Sigmoid colon (tissue), 7 donors: ENCODE data around the gene FSTL4. TPM values are rescaled to one million over a fixed set of nuclear protein-coding genes. Genes with fewer than 3 reads are reported as not detected.

Source experiments
- DNase-seq: peaks from one replicate; pipeline ENCODE4 v3.0.0-alpha.2; 2019
- H3K27ac ChIP-seq, 4 donors: fragments of 200-600 bp; sonication (generic); one replicate each; pipeline ENCODE4 v1.5.1; 2016 to 2019; ENCODE audit warnings: mild to moderate bottlenecking in 1 of 4
- H3K27me3 ChIP-seq, 3 donors: fragments of 200-600 bp; sonication (generic); one replicate each; pipeline ENCODE4 v1.5.1; 2019; ENCODE audit warnings: mild to moderate bottlenecking in 1 of 3
- H3K36me3 ChIP-seq, 4 donors: fragments of 200-600 bp; sonication (generic); one replicate each; pipeline ENCODE4 v1.5.1; 2016 to 2019
- H3K4me1 ChIP-seq, 4 donors: fragments of 200-600 bp; sonication (generic); one replicate each; pipeline ENCODE4 v1.5.1; 2017 to 2019
- H3K4me3 ChIP-seq, 4 donors: fragments of 200-600 bp; sonication (generic); one replicate each; pipeline ENCODE4 v1.5.1; 2017 to 2019; ENCODE audit warnings: mild to moderate bottlenecking in 2 of 4, moderate library complexity in 1 of 4
- H3K9me3 ChIP-seq, 4 donors: fragments of 200-600 bp in 3 of 4; sonication (generic) in 3 of 4; one replicate each; pipeline versions ENCODE4 v1.5.1 to v1.6.1; 2013 to 2019
- CTCF ChIP-seq, 4 experiments: fragments of 450-650 bp in 3 of 4; fragments of 200-600 bp in 1 of 4; IDR thresholded peaks; one replicate each; pipeline ENCODE4 v1.5.1; 2016 to 2019; ENCODE audit warnings: antibody characterized with exemption in 4 of 4, mild to moderate bottlenecking in 3 of 4, moderate library complexity in 2 of 4
- EP300 ChIP-seq, 4 donors: sonication (generic); formaldehyde crosslinking; IDR thresholded peaks; one replicate each; pipeline ENCODE4 v1.6.1; 2017; ENCODE audit warnings: antibody characterized with exemption in 4 of 4
- POLR2A ChIP-seq, 2 donors: fragments of 450-650 bp; IDR thresholded peaks; one replicate each; pipeline ENCODE4 v1.6.1; 2016; ENCODE audit warnings: antibody characterized with exemption in 2 of 2, mild to moderate bottlenecking in 2 of 2, moderate library complexity in 2 of 2
- POLR2AphosphoS5 ChIP-seq, 4 donors: sonication (generic); formaldehyde crosslinking; IDR thresholded peaks; one replicate each; pipeline ENCODE4 v1.6.1; 2017; ENCODE audit warnings: antibody characterized with exemption in 4 of 4
- WGBS, 2 donors: extraction: QIAGEN DNeasy Blood & Tissue Kit; methylation state at CpG; one replicate each; pipeline ENCODE4 v1.1.7; 2013; 5-methylcytosine and 5-hydroxymethylcytosine counted together
- intact Hi-C: fragments of 100-400 bp; cut with DNase I; formaldehyde crosslinking; loops from one replicate; pipeline ENCODE4 v1.15.1; 2023
- polyA plus RNA-seq, 3 donors: library from polyadenylated mRNA; stranded (reverse); fragments of 200-250 nt; gene quantifications; one replicate each; pipeline ENCODE4 v1.2.3, GENCODE V29; 2013
- total RNA-seq, 4 donors: library from RNA; depleted of rRNA; stranded (reverse); fragments of >200 nt; gene quantifications; one replicate each; pipeline ENCODE4 v1.1.0, GENCODE V29; 2016
- donor health status: healthy with polysubstance abuse.
- donor health status: Bipolar disorder and iron deficiency.
- donor health status: healthy.

FSTL4 gene
- total and polyA plus RNA-seq, 7 donors: 0.23 to 0.45 (median 0.28) TPM; not detected in 4

DNA sequence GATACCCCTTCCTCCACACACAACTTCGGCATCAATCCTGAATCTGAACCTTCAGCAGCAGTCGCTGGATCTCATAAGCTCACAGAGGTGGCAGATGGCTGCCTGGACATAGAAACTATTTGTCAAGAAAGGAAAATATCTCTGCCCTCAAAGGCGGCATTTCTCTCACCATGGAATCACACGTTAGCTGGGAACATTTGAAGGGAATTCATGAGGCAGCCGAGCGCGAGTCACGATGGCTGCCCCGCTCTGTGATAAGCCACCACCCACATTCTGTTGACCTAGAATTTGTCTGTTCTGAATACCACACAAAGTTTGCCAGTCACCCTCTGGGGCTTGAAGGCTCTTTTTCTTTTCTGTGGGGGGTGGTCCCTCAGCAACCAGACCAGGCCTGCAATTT is 157.9 kb downstream of the FSTL4 start:
- H3K27me3 ChIP-seq: no peaks in the 10 kb centered on the region
- 91 to 93% methylated on average over 9 of the region's 9 CpGs for WGBS, 2 donors
- intact Hi-C loops: no loop called here
- no peak for DNase-seq
- no peak overlapping the region for H3K4me3 ChIP-seq
- no peaks in the 10 kb centered on the region for H3K36me3 ChIP-seq
- H3K27ac ChIP-seq: no peak overlapping the region
- no peak for TF ChIP-seq CTCF (IDR thresholded peaks at IDR 0.05)
- no peak for TF ChIP-seq EP300 (IDR thresholded peaks at IDR 0.05)
- no peak for TF ChIP-seq POLR2A (IDR thresholded peaks at IDR 0.05)
- TF ChIP-seq POLR2AphosphoS5 (IDR thresholded peaks at IDR 0.05): no peak
- no peaks in the 10 kb centered on the region for H3K4me1 ChIP-seq
- no peaks in the 10 kb centered on the region for H3K9me3 ChIP-seq

DNA sequence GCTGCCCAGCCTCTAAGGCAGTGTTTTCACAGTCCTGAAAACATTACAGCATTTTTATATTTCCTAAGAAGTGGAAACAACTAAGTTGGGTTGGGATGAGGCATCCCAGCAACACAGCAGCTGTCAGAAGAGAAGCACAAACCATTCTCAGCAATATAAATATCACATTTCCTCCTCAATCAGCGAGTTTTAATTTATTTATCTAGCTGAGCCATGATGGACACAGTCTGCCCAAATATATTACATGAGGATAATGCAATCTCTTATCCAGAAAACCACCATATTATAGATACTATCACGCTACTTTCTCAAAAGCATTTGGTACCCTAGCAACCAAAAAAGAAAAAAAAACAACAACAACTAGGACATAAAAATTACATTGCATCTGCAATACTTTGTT is 158.5 kb downstream of the FSTL4 start:
- Histone ChIP-seq H3K36me3 (no peaks in the 10 kb centered on the region), H3K4me3 (no peak overlapping the region), H3K27ac (no peak overlapping the region), H3K4me1 (no peaks in the 10 kb centered on the region), H3K27me3 (no peaks in the 10 kb centered on the region), H3K9me3 (no peaks in the 10 kb centered on the region)
- intact Hi-C loops: no loop called here
- 37 to 55% methylated on average over 2 of the region's 2 CpGs for WGBS, 2 donors
- TF ChIP-seq POLR2AphosphoS5 (IDR thresholded peaks at IDR 0.05) (no peak), POLR2A (IDR thresholded peaks at IDR 0.05) (no peak), EP300 (IDR thresholded peaks at IDR 0.05) (no peak), CTCF (IDR thresholded peaks at IDR 0.05) (no peak)
- no peak for DNase-seq

- TF ChIP-seq POLR2AphosphoS5 (IDR thresholded peaks at IDR 0.05) (no peak), EP300 (IDR thresholded peaks at IDR 0.05) (no peak), CTCF (IDR thresholded peaks at IDR 0.05) (no peak)
- no peaks in the 10 kb centered on the region for H3K9me3 ChIP-seq
- H3K27me3 ChIP-seq: no peaks in the 10 kb centered on the region
- no peak overlapping the region for H3K27ac ChIP-seq
- no peak for DNase-seq
- no peaks in the 10 kb centered on the region for H3K4me1 ChIP-seq
- H3K36me3 ChIP-seq: no peaks in the 10 kb centered on the region
- H3K4me3 ChIP-seq: no peak overlapping the region
- intact Hi-C loops: no loop called here
- 79 to 86% methylated on average over 4 of the region's 4 CpGs for WGBS, 2 donors
Measured at GRCh38 chr5:133453084-133453780, 159.1 kb downstream of the FSTL4 start.

DNA sequence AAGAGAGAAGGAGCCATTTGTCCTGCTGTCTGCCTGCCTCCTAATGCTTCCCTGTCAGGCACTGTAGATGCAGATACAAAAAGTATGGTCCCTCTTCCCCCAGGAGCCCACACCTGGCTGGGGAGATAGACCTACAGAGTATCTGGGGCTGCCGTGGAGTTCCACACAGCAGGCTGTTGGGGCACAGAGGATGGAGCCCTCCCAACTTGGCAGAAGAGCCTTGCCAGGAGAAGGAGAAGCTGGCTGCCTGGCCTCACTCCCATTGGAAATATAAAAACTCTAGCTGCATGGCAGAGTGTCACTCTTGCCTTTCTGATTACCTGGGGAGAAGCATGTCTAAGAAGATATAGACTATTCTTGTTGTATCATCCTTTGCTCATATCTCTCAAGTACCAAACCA is 160.4 kb downstream of the FSTL4 start:
- Histone ChIP-seq H3K27me3 (no peaks in the 10 kb centered on the region), H3K36me3 (no peaks in the 10 kb centered on the region), H3K4me1 (no peaks in the 10 kb centered on the region), H3K4me3 (no peak overlapping the region), H3K9me3 (no peaks in the 10 kb centered on the region), H3K27ac (no peak overlapping the region)
- DNase-seq: no peak
- WGBS, 2 donors: 88 to 95% methylated on average over 1 of the region's 1 CpG
- no peak for TF ChIP-seq CTCF (IDR thresholded peaks at IDR 0.05)
- no peak for TF ChIP-seq POLR2AphosphoS5 (IDR thresholded peaks at IDR 0.05)
- no peak for TF ChIP-seq EP300 (IDR thresholded peaks at IDR 0.05)
- no peak for TF ChIP-seq POLR2A (IDR thresholded peaks at IDR 0.05)
- intact Hi-C loops: no loop called here

- Histone ChIP-seq H3K27me3 (no peaks in the 10 kb centered on the region), H3K4me1 (no peaks in the 10 kb centered on the region), H3K27ac (no peak overlapping the region), H3K9me3 (no peaks in the 10 kb centered on the region), H3K36me3 (no peaks in the 10 kb centered on the region), H3K4me3 (no peak overlapping the region)
- 53 to 79% methylated on average over 8 of the region's 8 CpGs for WGBS, 2 donors
- TF ChIP-seq POLR2A (IDR thresholded peaks at IDR 0.05) (no peak), EP300 (IDR thresholded peaks at IDR 0.05) (no peak), POLR2AphosphoS5 (IDR thresholded peaks at IDR 0.05) (no peak), CTCF (IDR thresholded peaks at IDR 0.05) (no peak)
- no peak for DNase-seq
- intact Hi-C loops: no loop called here
Measured at GRCh38 chr5:133450286-133450685, 162.1 kb downstream of the FSTL4 start.
